Stimulated activated CD8-positive, alpha-beta memory T cell treated with anti-CD3 and anti-CD28 coated beads, Interleukin-7, amount 100 ng/mL, for 24 hours (primary cell): ENCODE measurements around the gene ASB8.

ENCODE experiments used
- DNase-seq: peaks from one replicate; pipeline ENCODE4 v3.0.0-alpha.2; 2020; ENCODE audit warnings: low read depth

Gene ASB8

GRCh38 chr12:48105867-48106680, 51.2 kb downstream of the ASB8 start, which contains the start of gene SENP1:
TSS of gene SENP1 (minus strand) at chr12:48106079. CDS start at chr12:48101472, 4,607 bp downstream.
- peak; percentile 79 for DNase-seq

DNA sequence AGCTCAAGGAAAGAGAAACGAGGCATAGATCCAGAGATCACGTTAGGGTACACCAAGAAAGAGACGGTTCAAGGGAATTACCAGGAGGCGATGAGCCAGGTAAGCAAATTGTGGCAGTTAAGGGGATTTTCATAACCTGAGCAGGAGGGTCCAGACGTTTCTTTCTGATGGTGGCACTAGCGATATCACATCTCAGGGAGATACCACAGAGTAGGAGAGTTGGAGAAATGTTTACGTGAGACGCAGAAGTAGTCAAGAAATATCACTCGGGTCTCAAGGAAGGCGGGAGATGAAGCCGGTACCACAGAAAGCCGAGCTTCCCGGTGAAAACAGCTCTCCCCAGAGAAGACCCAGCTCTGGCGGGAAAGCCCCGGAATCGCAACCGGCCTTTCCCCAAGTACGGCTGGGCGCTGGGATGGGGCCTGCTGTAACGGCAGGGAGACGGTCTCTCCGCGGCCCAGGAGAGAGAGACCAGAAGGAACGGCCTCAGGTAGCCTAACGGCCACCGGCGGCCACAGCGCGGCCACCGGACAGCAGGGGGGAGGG, 51.9 kb downstream of the ASB8 start:
- peak; percentile 22 for DNase-seq

- no peak for DNase-seq
These were observed 52.8 kb downstream of the ASB8 start for GRCh38 chr12:48104531-48104930.
